ENCODE data around the gene C1orf105.

The C1orf105 gene

DNA sequence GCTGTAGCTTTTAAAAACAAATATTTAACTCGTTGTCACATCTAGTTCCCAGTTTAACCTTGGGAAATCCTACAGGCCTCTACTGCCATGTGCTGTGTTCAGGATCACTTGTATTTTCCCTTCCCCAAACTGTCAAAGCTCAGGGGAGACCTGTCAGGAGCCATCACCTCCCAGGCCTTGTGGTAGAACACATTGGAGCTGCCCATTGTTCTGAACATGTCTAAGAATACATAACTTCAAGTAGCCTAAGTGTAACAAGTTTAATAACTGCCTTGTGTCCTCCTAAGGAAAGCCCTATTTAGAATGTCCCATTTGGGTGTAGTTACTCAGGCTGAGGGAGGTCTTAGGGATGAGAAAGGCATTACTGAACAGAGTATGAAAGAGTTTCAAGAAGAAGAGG, 52.0 kb downstream of the C1orf105 start:
- H3K9me3 Mint-ChIP-seq = no peaks in the 10 kb centered on the region
- H3K27me3 Mint-ChIP-seq = peaks cover 4% of the 10 kb centered on the region
- no peak overlapping the region for H3K4me3 Mint-ChIP-seq
- no peak overlapping the region for H3K27ac Mint-ChIP-seq
- no peaks in the 10 kb centered on the region for H3K36me3 Mint-ChIP-seq (ENCODE audit: low read depth)
- no peaks in the 10 kb centered on the region for H3K4me1 Mint-ChIP-seq (ENCODE audit: low read depth)

DNA sequence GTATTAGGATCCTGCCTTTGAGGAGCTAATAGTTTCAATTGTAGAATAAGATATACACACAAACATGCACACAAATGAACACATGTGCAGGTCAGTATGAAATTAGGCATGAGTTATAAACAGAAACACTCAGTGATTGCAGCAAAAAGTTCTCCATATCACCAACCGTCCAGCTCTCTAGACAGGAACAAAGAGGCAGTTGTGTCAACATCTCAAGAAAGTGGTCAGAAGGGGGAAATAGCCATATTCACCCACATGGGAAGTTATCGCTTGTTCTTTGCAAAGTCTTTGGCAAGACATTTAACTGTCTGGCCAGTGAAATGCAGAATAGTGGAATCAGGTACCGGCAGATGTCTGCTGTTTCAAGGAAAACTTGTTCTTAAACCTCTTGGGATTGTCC, 52.8 kb downstream of the C1orf105 start:
- H3K27me3 Mint-ChIP-seq = peaks cover 4% of the 10 kb centered on the region
- H3K4me3 Mint-ChIP-seq = no peak overlapping the region
- H3K36me3 Mint-ChIP-seq (ENCODE audit: low read depth) = no peaks in the 10 kb centered on the region
- H3K9me3 Mint-ChIP-seq = no peaks in the 10 kb centered on the region
- no peaks in the 10 kb centered on the region for H3K4me1 Mint-ChIP-seq (ENCODE audit: low read depth)
- H3K27ac Mint-ChIP-seq = no peak overlapping the region

DNA sequence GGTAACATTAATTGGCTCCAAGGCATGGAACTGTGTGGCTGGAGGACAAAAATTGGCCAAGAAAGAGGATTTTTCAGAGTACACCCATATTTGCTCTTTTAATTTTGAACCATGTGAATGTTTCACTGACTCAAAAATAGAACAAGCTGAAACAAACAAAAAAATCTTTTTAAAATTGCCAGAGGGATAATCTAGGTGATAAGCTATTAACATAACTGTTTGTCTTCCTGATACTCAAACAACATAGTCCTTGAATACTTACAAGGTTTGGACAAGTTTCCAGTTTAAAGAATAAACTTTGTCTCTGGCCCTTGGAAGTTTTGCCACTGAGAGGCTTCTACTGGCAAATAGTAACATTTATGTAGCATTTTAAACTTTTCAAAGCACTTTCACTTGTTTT, 53.4 kb downstream of the C1orf105 start:
- Mint-ChIP-seq H3K36me3 (ENCODE audit: low read depth) (no peaks in the 10 kb centered on the region), H3K4me1 (ENCODE audit: low read depth) (no peaks in the 10 kb centered on the region), H3K27me3 (peaks cover 4% of the 10 kb centered on the region), H3K4me3 (no peak overlapping the region), H3K27ac (no peak overlapping the region), H3K9me3 (no peaks in the 10 kb centered on the region)

DNA sequence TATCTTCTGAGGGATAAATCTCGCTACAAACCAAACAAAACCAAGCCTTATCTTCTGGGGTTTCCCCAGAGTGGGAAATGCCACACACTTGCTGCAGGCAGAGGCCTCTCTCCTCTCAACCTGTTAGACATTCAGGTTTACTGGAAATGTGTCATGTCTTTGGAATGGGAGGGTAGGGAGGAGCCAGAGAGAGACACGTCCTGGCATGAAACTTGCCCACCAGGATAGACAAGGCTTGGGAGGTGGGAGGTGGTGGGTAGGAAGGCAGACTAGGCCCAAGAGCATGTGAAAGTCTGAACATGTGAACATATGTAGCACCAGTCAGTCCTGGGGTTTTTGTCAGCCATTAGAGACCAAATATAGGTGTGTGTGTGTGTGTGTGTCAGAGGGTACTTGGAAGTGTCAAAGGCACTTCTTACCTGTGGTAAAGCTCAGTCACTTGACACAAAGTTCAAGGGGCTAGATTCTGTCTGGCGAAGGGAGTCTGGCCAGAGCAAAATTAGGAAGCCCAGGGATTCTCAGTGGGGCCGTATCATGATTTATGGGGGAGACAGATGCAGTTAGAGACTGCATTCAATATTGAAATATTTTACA, 55.8 kb downstream of the C1orf105 start:
- H3K27ac Mint-ChIP-seq = no peak overlapping the region

DNA sequence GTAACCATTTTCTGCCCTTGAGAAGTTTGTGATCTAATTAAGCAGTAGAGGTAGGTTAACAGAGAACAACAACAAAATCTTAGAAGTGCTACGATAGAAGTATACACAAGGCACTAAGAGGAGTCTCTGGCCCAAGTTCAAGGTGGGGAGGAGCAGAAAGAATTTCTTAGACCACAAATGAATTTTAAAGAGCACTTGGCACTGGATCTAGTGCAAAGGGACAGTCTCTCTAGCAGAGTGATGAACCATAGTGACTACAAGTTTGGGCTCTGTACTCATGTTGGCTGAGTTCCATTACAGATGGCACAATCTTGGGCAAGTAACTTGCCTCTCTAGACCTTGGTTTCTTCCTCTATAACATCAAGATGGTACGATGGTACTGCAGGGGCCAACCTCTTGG, 56.7 kb downstream of the C1orf105 start:
- Mint-ChIP-seq H3K27ac (no peak overlapping the region), H3K9me3 (no peaks in the 10 kb centered on the region), H3K36me3 (ENCODE audit: low read depth) (no peaks in the 10 kb centered on the region), H3K4me3 (no peak overlapping the region), H3K27me3 (peaks cover 4% of the 10 kb centered on the region), H3K4me1 (ENCODE audit: low read depth) (no peaks in the 10 kb centered on the region)

More for the DNA sequence above, 55.8 kb downstream of the C1orf105 start:
- H3K27me3 Mint-ChIP-seq = peaks cover 4% of the 10 kb centered on the region
- H3K4me1 Mint-ChIP-seq (ENCODE audit: low read depth) = no peaks in the 10 kb centered on the region
- H3K9me3 Mint-ChIP-seq = no peaks in the 10 kb centered on the region
- H3K36me3 Mint-ChIP-seq (ENCODE audit: low read depth) = no peaks in the 10 kb centered on the region
- H3K4me3 Mint-ChIP-seq = no peak overlapping the region

DNA sequence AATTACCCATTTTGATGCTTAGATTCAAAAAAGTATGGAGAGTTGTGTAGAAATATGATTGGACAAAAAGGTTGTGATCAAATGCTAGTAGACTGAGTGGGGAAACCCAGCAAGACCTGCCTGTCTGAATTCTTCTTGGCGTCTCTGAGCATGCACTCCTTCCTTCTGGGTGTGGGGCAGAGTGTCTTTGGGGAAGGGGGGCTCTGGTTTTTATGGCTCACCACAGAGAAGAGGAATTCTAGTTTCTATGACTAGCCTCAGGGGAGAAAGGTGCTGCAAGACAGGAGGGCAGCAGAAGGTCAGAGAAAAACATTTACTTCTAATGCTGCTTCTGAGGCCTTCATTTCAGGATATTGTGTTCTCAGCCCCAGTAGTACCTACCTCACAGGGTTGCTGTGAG, 57.3 kb downstream of the C1orf105 start:
- H3K36me3 Mint-ChIP-seq (ENCODE audit: low read depth) = no peaks in the 10 kb centered on the region
- no peaks in the 10 kb centered on the region for H3K9me3 Mint-ChIP-seq
- H3K27me3 Mint-ChIP-seq = no peaks in the 10 kb centered on the region
- H3K4me3 Mint-ChIP-seq = no peak overlapping the region
- H3K27ac Mint-ChIP-seq = no peak overlapping the region
- no peaks in the 10 kb centered on the region for H3K4me1 Mint-ChIP-seq (ENCODE audit: low read depth)

DNA sequence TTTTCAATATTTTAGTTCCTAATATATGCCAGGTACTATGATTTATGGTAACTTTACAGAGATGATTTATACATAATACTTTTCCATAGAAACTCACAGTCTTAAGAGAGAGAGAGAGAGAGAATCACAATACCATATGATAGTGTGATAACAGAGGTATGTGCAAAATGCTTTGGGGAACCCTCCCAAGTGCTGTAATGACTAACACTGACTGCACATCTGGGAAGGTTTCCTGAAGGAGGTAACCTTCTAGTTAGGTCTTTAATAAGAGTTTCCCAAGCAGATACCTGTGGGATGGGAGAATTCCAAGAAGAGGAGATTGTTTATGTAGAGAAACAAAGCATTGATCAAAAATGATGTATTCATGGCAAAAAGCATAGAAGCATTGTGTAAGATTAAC, 58.0 kb downstream of the C1orf105 start:
- H3K9me3 Mint-ChIP-seq = no peaks in the 10 kb centered on the region
- no peaks in the 10 kb centered on the region for H3K27me3 Mint-ChIP-seq
- H3K27ac Mint-ChIP-seq = no peak overlapping the region
- no peak overlapping the region for H3K4me3 Mint-ChIP-seq
- H3K4me1 Mint-ChIP-seq (ENCODE audit: low read depth) = no peaks in the 10 kb centered on the region
- H3K36me3 Mint-ChIP-seq (ENCODE audit: low read depth) = no peaks in the 10 kb centered on the region

DNA sequence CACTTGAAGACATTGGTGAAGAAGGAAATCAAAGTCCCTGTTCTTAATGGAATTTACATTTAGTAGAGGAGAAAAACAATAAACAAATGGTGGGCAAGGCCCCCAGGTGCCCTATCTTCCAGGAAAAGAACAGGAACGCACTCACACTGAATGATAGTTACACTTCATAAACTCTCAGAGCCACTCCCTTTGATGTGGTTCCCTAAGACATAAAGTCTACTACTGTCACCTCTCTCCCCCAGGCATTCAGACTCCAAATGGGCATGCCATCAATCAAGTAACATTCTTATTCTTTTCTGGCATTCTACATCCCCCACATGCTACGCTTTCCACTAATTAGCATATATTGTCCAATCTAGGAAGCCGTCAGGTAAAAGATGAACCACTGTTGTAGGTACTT, 59.9 kb downstream of the C1orf105 start:
- H3K27ac Mint-ChIP-seq = no peak overlapping the region
- no peaks in the 10 kb centered on the region for H3K27me3 Mint-ChIP-seq
- no peaks in the 10 kb centered on the region for H3K4me1 Mint-ChIP-seq (ENCODE audit: low read depth)
- H3K4me3 Mint-ChIP-seq = no peak overlapping the region
- no peaks in the 10 kb centered on the region for H3K36me3 Mint-ChIP-seq (ENCODE audit: low read depth)
- H3K9me3 Mint-ChIP-seq = no peaks in the 10 kb centered on the region

DNA sequence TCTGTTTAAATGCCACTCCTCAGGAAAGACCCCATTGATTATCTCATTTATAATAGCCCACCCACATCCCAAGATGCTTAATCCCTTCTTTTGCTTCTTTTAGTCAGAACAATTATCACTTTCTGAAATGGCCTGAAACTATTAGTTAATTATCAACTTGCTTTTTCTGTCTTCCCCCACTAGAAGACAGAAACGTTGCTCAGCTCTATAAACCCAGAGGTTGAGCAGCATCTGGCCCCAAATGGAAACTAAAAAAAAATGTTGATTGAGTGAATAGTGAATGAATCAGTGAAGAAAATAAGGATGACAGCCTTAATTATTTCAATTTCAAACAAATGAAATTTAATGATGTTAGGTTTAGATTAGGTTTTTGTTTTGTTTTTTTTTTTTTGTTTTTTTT, 61.6 kb downstream of the C1orf105 start:
- H3K27me3 Mint-ChIP-seq = no peaks in the 10 kb centered on the region
- H3K4me1 Mint-ChIP-seq (ENCODE audit: low read depth) = no peaks in the 10 kb centered on the region
- H3K27ac Mint-ChIP-seq = no peak overlapping the region
- no peaks in the 10 kb centered on the region for H3K36me3 Mint-ChIP-seq (ENCODE audit: low read depth)
- H3K9me3 Mint-ChIP-seq = no peaks in the 10 kb centered on the region
- H3K4me3 Mint-ChIP-seq = no peak overlapping the region

DNA sequence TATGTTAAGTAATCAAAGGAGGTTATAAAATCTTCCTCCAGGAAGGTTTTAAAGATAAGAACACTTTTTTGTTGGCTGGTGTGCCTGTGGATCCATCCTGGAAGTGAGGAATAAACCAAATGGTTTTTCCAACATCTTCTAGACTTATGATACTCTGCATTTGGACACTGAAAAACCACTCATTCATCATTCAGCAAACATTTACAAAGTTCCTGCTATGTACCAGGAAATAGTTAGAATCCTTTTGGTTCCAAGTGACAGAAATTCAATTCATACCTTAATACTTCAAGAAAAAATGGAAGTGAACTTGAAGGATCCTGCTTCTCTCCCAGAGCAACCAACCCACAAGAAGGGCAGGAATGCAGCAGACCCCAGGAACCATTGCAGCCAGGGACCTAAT, 63.0 kb downstream of the C1orf105 start:
- no peaks in the 10 kb centered on the region for H3K36me3 Mint-ChIP-seq (ENCODE audit: low read depth)
- H3K9me3 Mint-ChIP-seq = no peaks in the 10 kb centered on the region
- H3K4me3 Mint-ChIP-seq = no peak overlapping the region
- H3K27ac Mint-ChIP-seq = no peak overlapping the region
- peaks cover 3% of the 10 kb centered on the region for H3K27me3 Mint-ChIP-seq
- H3K4me1 Mint-ChIP-seq (ENCODE audit: low read depth) = peaks cover 8% of the 10 kb centered on the region

DNA sequence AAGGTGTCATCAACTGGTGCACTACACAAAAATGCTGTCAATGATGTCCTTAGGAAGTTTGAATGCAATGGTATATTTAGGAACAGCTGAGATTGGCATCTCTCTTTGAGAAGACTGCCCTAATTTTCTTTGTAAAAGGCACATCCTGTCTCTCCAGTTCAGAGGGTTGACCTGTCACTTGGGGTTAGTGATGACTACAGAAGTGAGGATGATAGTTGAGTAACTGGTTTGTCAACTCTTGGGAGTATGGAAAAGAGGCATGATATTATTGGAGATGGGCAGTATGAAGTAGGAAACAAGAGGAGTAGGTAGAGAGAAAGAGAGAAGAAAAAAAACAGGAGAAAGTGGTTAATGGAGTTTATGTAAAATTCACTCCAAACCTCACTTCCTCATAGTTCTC, 63.8 kb downstream of the C1orf105 start:
- Mint-ChIP-seq H3K27me3 (peaks cover 7% of the 10 kb centered on the region), H3K9me3 (no peaks in the 10 kb centered on the region), H3K36me3 (ENCODE audit: low read depth) (no peaks in the 10 kb centered on the region), H3K4me1 (ENCODE audit: low read depth) (peaks cover 8% of the 10 kb centered on the region), H3K4me3 (no peak overlapping the region), H3K27ac (no peak overlapping the region)

DNA sequence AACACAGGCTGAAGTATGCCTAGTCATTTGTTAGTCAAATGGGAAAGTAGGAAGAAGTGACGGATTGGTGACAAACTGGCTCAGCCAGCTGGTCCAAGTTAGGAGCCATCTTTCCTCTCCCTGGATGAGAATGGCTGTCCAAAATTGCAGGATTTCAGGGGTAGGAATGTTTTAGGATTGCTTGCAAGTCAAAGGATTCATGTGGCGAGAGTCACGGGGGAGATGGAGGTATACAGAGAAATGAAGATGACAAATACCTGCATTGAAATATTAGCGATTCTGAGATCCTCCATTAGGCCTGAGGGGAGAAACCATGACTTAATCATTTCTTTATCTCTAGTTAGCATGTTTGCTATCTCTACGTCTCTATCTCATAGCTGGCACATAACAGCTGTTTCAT, 65.1 kb downstream of the C1orf105 start:
- Mint-ChIP-seq H3K9me3 (no peaks in the 10 kb centered on the region), H3K27ac (no peak overlapping the region), H3K4me1 (ENCODE audit: low read depth) (peaks cover 8% of the 10 kb centered on the region), H3K4me3 (no peak overlapping the region), H3K36me3 (ENCODE audit: low read depth) (no peaks in the 10 kb centered on the region), H3K27me3 (peaks cover 12% of the 10 kb centered on the region)

DNA sequence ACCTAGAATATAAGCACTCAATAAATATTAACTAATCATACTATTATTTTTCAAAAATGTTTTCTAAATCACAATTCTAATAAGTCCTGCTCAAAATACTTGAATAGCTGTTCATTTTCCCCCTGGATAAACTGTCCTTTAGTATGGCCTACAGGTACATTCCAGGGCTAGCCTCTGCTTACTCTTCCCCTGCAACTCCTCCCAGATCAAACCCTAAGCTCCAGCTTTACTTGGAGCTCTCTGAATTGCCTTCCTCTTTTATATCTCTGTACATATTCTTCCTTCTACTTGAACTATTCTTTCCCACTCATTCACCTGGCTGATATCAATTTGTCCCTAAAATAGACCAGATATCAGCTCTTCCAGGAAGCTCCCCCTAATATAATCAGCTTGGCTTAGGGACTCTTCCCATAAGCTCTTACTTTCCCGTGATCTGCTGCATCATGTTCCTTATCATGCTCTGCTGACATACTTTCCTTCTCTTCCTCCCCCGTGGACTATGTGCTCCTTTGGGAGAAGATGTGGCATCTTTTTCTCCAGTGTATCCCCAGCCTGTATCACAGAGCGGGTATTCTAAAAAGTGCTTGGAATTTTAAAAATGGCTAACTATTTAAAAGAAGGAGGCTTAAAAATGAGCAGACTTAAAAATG, 66.4 kb downstream of the C1orf105 start:
- no peak overlapping the region for H3K27ac Mint-ChIP-seq
- peaks cover 8% of the 10 kb centered on the region for H3K4me1 Mint-ChIP-seq (ENCODE audit: low read depth)
- H3K9me3 Mint-ChIP-seq = no peaks in the 10 kb centered on the region
- H3K36me3 Mint-ChIP-seq (ENCODE audit: low read depth) = no peaks in the 10 kb centered on the region
- no peak overlapping the region for H3K4me3 Mint-ChIP-seq
- H3K27me3 Mint-ChIP-seq = peaks cover 15% of the 10 kb centered on the region

DNA sequence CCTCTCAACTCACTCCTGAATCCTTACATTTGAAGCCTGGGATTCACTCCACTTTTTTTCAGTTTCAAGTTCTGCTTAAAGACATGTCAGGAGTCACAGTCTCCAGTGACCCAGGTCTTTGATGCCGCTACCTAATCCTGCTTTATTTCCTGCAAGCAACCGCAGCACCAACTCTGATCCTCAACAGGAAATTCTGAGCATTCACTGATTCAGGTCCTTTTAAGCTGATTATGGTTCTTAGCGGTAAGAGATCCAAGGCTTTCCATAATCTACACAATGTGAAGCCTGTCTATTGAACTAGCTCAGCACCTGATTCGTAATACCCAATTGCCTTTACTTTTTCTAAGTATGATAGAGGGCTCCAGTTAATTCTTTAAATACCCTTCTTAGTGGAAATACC, 67.1 kb downstream of the C1orf105 start:
- Mint-ChIP-seq H3K4me1 (ENCODE audit: low read depth) (peaks cover 8% of the 10 kb centered on the region), H3K27me3 (peaks cover 15% of the 10 kb centered on the region), H3K36me3 (ENCODE audit: low read depth) (no peaks in the 10 kb centered on the region), H3K9me3 (no peaks in the 10 kb centered on the region), H3K27ac (no peak overlapping the region), H3K4me3 (no peak overlapping the region)

DNA sequence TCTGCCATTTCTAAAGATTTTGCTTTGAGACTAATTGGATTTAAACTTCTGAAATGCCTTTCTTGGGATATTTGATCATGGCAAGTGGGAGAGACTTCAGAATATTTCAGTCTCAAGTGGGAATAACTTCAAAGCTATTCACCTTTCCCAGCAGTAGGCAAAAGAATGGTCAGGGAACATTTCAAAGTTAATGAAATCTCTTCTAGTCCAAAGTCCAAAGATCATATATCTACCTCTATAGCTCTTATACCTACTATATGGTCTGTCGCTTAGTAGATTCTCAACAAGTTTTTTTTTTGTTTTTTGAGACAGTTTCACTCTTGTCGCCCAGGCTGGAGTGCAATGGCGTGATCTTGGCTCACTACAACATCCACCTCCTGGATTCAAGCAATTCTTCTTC, 67.9 kb downstream of the C1orf105 start:
- Mint-ChIP-seq H3K27me3 (peaks cover 15% of the 10 kb centered on the region), H3K36me3 (ENCODE audit: low read depth) (no peaks in the 10 kb centered on the region), H3K27ac (no peak overlapping the region), H3K4me1 (ENCODE audit: low read depth) (peaks cover 8% of the 10 kb centered on the region), H3K4me3 (no peak overlapping the region), H3K9me3 (no peaks in the 10 kb centered on the region)

DNA sequence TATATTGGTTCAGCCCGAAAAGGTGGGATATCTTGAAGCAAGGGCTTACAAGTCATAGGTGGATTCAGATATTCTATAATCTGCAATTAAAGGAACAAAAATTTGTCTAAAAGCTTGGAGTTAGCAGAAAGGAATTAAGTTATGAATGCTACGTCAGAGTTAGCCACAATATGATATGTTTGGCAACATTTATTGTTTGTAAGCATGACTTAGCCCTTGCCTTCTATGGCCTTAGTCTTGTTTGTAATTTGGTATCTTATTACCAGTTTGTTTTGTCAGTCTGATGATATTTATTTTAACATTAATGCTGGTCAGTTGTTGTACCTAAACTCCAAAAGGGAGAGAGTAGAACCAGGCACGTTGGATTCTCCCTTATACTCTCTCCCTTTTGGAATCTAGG, 69.4 kb downstream of the C1orf105 start:
- Mint-ChIP-seq H3K36me3 (ENCODE audit: low read depth) (no peaks in the 10 kb centered on the region), H3K4me1 (ENCODE audit: low read depth) (peaks cover 8% of the 10 kb centered on the region), H3K4me3 (no peak overlapping the region), H3K27me3 (peaks cover 15% of the 10 kb centered on the region), H3K27ac (no peak overlapping the region), H3K9me3 (no peaks in the 10 kb centered on the region)
